Retina (tissue), 1 donor: Measurements from ENCODE around the gene RGS13.

Experiments
- DNase-seq: peaks from one replicate; pipeline ENCODE4 v3.0.0-alpha.2; 2016

RGS13 gene, protein sequence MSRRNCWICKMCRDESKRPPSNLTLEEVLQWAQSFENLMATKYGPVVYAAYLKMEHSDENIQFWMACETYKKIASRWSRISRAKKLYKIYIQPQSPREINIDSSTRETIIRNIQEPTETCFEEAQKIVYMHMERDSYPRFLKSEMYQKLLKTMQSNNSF

DNA sequence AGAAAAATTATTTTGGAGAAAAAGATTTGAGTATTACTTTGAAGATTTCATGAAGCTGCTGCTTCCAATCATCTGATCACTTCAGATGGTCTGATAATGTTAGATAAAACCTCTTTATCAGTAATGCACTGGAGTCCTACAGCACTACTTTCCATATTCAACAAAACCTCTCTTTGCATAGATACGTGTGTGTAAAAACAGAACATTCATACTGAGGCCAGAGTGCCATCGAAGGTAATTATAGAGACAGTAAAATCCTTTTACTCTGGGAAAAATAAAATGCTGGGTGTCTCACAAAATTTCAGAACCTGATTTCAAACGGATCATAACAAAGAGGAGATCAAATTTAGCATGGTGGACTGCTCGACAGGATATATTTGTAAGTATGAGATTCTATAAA is at the start of gene RGS13:
Gene RGS13 (plus strand): TSS at position 209 of the 400 bp plus-strand sequence. CDS start 8,188 bp downstream, outside the sequence.
- DNase-seq, result no peak

DNA sequence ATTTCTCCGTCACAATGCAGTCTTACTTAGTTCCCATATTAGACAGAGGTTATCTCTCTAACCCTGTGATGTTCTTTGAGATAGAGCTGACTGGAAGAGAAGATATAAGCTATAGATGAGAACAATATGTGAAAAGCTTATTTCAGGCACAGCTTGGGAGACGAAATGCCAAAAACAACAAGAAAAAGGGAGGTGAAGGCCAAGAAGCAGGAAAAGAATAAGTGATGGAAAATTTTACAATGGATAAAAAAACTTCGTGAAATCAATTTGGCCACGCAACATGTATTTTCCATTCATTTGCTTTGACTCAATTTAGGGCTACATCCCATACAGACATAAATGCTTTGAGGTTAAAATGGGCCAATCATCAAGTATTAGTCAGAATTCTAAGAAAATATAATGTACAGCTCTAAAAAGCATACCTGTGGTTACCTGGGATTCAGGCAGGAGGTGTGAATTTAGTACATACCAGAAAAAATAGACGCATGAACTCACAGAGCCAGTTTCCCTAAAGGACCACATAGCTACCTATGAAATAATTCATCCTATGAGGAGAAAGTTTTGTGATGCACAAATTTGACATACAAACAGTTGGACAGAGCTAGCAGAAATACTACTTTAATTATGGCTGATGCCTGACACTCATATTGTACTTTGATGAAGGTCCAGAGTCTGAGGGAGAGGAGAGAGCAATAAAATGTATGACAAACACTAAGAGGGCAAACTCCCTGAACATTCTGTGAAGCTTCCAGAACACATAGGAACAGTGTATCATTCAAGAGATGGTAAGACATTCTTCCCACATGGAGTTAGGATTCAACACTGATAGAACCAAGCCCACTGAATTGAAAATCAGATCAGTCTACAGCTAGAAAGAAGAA is 48.3 kb upstream of the RGS13 start:
- no peak for DNase-seq

DNA sequence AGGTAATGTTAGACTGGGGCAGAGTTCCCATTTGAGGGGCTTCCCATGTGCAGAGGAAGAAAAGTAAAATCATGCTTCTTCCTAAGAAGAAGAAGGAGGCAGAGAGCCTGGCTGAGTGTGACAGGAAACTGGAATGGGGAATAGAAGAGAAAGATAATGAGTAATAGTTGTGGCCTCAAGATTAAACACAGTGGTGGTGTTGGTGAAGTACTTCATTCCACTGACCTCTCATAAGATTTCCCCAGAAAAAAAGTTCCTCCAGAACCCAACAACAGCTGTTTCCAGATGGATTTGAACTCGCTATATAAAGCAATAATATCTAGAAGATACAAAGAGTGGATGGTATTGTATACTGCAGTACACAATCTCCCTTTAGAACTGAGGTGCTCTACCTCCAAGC is 47.4 kb upstream of the RGS13 start:
- no peak for DNase-seq

DNA sequence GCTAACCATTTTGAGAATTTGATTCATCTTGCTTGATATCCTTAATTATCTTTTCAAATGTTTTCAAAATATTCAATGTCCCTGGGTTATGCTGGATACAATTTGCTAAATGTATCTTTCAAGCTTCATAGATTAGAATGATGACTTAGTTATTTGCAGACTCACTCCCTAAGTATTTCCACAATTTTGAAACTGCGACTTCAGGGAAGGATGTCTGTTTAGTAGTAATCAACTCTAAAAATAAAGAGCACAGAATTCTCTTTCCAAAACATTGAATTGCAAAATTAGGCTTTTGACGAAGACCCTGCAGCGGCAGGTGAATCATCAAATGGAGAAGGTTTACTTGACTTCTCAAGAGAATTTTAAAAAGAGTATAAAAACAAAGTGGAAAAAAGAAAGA is 46.1 kb upstream of the RGS13 start:
- DNase-seq, result no peak

DNA sequence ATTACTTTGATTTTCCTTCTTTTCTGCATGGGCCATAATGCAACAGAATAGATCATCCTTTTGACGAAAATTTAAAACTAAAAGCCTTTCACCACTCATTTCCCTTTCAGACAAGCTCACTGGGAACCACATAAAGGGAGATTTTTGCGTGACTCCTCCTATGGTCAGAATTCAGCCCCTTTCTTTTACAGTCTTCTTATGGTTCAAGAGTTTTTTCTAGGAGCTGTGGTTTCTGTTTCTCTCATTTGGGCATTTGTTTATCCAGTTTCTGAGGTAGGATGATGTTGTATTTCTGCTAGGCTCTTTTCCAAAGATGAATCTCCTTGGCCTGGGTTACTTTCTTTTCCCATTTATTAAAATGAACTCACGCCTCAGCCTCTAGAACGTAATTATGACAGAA is 43.4 kb upstream of the RGS13 start:
- no peak for DNase-seq

DNA sequence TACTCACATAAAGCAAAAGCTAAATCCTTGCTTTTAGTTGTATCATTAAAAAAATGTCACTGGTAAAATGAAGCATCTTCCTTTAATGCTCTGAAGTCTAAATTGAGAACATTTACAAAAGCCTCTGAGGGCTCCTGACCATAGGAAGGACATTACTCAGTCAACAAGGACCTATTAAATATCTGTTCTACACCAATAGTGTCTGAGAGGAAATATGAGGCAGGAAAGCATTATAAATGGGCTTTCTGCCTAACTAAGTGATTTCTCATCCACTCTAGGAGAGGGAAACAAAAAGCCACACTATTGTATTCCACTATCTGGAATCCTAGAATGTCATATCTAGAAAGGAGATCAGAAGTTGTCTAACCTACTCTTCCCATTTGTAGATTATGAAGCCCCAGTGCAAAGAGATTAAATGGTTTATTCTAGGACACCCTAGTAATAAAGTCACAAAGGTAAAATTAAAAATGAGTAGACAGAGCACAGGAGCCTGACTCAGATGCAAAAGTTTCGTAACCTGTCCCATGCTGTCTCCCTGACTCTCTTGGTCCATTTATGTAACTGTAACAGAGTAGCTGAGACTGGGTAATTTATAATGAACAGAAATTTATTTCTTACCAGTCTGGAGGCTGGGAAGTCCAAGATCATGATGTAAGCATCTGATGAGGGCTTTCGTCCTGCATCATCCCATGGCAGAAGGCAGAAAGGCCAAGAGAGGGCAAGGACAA is 42.8 kb upstream of the RGS13 start:
- DNase-seq, result no peak

DNA sequence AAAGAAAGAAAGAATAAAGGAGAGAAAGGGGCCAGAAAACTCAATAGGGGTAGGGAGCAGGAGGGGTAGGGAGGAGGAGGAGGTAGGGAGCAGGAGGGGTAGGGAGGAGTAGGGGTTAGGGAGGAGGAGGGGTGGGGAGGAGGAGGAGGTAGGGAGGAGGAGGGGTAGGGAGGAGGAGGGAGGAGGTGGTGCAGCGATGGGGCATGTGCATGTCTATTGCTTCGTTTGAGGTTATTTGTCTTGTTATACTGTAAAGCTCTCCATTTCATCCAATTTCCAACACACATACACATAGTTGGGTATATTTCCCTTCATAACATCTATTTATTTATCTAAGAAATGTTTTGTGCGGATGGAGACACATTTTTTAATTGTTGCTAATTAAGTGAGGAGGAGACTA is 40.6 kb upstream of the RGS13 start:
- DNase-seq, result no peak

DNA sequence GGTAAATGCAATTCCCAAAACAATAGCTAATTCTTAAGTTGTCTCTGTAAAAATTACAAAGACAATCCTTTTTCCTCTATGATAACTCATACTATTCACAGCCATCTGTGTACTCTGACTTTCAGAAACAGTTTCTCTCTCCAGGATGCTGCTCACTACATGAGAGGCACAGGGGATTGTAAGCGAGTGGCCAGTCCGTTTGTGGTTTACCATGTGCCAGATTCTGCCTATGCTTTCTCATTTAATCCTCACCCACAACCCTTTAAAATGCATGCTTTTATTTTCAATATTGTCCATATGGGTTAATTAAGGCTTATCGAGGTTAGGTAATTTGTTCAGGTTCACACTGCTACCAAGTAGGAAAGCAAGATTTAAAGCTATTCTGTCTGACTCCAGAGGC is 37.4 kb upstream of the RGS13 start:
- DNase-seq, result no peak

DNA sequence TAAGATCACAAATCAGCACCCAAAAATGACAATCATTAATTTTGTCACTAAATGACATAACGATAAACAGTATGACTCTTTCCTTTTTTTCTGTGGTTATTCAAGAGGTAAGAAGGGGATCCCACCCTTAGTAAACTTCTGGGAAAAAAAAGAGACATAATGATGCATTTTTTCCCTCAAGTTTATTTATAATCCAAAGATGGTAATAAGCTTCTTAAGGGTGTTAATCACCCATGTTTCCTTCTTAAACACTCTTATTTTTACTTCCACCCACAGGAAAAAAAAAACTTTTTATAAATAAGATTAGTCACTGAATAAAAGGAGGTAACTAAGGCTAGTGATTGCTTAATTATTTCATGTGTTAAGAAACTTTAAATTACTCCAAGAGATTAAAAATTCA is 35.7 kb upstream of the RGS13 start:
- DNase-seq, result no peak

DNA sequence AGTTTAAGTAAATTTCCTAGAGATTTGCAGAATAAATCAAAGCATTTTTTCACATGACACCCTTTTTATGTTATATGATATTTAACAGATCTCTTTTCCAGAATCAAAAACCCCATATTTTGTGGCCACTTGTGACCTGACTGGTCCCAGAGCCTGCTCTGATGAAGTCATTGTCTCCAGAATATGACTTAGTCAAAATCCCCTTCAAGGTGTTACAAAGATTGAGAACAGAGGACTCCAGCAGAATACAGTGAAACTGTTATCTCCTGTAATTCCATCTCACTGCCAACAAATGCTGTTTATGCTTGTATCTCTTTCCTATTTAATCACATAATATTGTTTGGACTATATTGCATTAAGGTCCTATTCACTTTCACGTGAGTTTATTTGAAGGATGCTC is 34.8 kb upstream of the RGS13 start:
- DNase-seq, result no peak

DNA sequence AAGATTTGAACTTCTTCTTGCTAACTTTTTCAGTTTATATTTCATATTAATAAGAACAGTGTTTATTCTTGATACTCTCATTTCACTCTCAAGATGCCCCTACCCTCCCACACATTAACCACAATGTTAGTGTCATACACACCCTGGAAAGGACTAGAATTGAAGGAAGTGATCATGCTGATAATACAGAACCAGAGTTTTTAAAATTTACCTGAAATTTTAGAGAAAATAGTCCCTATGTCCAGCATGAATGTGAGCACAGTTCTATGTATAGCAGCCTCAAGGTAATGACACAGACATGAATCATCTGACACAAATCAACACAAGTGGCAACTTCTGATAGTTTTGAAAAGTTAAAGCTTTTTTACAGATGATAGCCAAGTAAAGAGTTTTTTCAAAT is 34.4 kb upstream of the RGS13 start:
- DNase-seq, result no peak

DNA sequence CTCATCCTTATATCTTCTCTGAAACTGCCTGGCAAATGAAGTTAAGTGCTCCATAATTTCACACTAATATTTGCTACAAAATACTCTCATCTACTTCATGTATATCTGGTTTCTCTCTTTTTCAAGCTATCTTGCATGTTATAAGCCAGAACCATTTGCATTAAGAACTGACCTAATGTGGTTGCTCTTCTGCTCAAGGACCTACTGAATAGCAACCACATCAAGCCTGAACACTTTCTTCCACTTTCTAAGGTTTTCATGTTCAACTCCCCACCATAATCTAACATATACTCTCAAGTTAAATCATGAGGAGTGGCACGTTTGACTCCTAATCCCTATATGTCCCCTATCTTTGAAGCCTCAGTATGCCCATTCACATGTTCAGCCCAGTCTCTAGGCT is 33.2 kb upstream of the RGS13 start:
- no peak for DNase-seq

DNA sequence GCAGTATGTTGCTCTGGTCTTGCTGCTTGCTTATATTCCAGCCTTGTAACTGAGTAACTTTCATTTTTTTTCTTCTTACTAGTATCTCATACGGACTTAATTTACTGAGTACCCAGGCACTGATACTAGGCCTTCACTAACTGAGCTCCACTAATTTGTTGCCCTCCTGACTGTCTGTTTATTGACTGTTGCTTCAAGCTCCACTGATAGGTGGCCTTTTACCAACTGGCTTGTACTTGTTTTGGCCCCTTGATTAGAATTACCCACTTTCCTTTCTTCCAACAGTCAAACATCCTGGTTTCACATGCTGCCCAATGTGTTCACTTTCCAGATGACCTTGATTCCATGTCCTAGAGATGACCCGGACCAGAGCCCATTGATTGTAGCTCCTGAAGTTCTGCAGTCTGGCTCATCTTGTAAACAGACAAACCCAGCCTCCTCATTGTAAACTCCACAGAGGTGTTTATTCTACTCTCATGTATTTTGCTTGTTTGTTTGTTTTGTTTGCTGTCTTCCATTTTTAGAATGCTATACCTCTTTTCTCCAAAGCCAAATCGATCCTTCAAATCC is 32.6 kb upstream of the RGS13 start:
- DNase-seq, result no peak

DNA sequence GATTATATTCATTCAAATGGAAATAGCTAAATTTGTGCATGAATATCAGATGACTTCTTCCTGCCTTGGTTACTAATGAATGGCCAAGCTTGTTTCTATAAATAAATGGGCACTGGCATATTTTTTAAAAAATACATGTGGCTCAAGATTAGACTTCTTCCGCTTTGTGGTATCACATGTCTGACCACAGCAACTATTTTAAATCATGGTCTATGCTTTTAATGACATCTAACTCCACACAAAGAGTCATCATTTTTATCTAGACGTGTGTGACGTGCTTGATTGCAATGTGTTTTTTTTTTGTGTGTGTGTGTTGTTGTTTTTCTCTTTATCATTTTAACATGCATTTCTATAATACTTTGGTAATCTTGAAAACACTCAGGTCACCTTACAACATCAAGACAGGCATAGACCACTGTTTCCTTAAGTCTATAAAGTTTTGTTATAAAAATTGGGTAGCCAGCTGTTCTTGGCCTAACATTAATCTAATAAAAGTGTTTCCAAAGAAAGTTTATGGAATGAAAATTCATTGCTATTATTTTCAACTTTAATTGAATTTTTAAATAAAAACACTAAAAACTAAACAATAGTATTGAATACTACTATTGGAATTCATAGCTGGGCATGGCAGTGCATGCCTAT is 30.8 kb upstream of the RGS13 start:
- no peak for DNase-seq

DNA sequence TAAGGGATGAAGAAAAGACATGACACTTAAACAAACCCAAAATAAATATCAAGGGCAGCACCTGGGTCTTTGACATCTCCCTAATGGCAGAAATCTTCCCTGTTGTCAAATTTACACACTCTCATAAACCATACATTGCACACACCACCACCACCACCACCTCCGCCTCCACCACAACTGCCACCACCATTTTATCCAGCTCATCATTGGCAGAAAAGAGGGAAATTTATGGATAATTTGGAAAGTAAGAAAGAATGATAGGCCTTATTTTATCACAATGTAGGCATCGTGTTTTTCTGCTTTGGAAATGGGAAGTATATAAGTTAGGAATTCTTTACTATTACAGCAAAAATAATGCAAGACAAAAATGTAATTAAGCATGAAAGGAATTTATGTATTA is 27.3 kb upstream of the RGS13 start:
- DNase-seq, result no peak

DNA sequence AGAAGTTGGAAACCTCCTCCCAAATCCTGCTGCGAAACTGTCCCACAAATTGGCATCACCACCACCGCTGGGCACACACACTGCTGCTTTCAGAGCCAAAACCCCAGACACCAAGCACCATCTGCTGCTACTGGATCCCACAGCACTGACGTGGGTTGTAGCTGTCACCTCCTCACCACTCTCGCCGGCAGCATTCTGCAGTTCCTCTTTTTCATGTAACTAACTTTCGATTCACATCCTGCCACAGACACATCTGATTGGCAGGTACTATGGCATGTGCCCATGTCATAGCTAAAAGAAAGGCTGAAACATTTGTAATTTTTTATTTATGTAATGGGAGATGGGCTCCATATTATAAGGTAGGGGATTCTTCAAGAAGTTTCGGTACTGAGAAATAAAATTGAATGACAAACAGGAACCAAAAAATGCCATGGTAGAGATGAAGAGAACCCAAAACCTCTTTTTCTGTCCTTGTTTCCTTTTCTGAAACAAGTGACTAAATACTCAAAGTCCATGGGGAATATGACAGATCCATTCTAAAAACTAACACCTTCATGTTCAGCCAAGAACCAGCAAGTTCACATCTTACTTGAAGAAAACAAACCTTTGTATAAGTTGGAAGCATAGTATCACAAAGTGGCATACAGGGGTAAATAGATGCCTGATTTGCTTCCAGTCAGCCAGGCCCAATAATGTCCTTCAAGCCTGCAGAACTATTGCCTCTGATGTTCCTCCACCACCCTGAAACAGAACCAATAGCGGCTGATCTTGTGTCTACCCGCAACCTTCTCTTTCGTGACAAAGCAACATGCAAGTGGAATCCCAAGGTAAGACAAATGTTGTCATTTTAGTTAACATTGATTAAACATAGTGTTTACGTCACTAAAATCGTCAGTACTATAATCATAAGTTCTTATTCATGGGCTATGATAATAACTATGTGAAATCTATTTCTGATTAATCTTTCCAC is 26.6 kb upstream of the RGS13 start:
- no peak for DNase-seq

DNA sequence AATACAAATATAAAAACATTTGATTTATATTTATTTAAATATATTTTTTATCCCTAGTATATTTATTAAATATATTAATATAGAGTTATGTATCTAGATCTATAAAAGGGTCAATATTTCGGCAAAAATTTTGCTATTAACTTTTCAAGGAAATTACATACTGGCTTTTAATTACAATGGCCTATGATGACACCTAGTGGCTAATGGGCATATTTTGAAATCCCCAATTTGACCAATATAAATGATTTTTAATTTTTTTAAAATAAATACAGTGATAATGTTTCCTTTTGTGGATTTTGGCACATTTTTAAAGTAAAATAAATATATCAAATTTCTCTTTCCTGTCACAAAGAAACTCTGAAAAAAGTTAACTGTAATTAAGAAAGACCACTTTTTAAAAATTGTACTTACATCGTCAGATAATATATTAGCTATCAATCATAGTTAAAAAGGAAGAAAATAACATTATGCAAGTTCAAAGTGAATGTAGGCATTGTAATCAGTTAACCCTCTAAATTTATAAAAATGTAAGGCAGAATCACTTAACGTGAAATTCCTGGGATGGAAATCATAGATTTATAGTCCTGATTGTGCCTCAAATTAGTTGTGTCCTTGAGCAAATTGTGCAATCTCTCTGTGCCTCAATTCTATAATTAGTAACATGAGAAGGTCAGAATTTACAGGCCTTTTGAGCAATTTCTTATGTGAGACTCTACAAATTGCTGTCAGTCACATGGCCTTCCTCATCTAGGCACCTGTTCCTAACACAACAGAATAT is 25.6 kb upstream of the RGS13 start:
- DNase-seq, result no peak

DNA sequence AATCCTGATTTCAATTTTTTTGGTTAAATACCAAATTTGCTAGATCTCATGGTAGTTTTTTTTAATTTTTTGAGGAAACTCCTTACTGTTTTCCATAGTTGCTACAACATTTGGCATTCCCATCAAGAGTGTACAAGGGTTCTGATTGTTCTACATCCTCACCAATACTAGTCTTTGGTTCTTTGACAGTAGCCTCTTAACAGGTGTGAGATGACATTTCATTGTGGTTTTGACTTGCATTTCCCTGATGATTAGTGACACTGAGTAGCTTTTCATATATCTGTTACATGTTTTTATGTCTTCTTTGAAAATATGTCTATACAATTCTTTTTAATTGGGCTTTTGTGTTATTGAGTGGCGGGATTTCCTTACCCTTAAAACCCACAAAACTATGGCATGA is 20.9 kb upstream of the RGS13 start:
- no peak for DNase-seq

DNA sequence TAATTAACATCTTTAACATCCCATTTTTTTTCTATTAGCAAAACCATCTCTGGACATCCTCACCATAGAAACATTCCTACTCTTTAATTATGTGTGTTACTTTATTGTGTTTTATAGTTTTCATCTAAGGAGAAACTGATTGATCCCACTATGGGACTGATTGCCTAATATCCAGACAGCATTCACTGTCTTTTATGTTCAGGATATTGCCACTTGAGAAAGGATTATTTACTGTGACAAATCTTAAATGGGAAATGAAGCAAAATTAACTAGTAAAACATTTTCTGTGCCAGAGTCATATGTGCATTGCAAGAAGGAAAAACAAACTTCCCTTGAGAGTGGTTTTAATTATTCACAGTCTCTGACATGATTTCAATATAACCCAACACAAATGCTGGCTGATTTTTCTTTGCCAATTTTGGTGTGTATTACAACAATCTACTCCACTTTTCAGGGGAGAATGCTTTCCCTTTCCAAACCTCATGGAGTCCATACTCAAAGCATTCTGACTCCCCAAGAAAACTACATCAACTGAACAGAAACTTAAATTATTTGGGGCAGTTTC is 15.8 kb upstream of the RGS13 start:
- no peak for DNase-seq

DNA sequence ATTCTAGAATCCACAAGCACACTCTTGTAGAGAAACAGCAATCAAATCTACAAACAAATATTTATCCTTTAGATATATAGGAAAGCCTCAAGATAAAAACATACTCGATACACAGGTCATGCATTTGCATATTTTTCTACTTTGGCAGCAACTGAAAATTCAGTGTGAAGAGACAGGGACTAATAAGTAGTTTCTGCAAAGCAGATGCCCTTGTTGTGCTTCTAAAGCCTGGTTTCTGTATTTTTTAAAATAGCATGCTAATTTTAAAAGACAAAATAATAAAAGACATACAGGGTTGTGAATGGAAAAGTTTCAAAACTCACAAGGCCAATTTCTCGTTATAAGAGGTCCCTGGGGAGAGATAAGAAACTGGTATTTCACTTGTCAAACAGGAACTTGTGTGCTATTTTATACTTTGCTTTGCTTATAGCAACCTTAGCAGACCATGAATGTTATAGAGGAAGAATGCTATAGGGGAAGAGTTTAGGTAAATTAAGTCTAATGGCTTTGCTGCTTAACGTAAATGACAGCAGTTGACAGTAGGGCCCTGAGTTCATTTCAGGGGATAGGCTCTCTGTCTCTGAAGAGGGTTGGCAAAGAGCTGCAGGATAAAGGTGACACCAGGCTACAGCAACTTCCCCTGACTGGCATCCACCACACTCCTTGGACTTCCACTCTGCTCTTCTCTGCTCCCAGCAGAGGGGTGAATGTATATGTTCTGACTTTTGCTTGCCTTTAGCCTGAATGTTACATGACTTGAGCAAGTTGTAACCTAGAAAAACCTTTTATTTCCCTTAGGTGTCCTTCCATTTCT is 9.4 kb upstream of the RGS13 start:
- DNase-seq, result no peak
